AG09309 (cell line): ENCODE measurements around the gene DYNC2H1.
"Not testable (repeated sequence)": the region's sequence is repeated elsewhere in the genome, so short reads cannot be mapped to it uniquely, and the experiment has no call there.

Source experiments
- DNase-seq: peaks from one replicate; pipeline ENCODE4 v3.0.0-alpha.2; 2010; ENCODE audit warnings: low read depth
- H3K4me3 ChIP-seq: 2 replicates; pipeline ENCODE4 v1.5.1; 2011; ENCODE audit warnings: mild to moderate bottlenecking, low read depth, low read length, moderate library complexity; ENCODE audit not compliant: control insufficient read depth
- CTCF ChIP-seq: IDR thresholded peaks from 2 replicates; pipeline ENCODE4 v1.5.1; 2011; ENCODE audit warnings: mild to moderate bottlenecking, low read depth, low read length, inconsistent platforms; ENCODE audit not compliant: insufficient read depth, control insufficient read depth; ENCODE audit errors: missing control alignments

Gene DYNC2H1

GRCh38 chr11:103112364-103112763, 3.1 kb downstream of the DYNC2H1 start:
- H3K4me3 ChIP-seq, result no peak overlapping the region
- TF ChIP-seq CTCF, result no peak
- no peak for DNase-seq

GRCh38 chr11:103114836-103115235, 5.6 kb downstream of the DYNC2H1 start:
- TF ChIP-seq CTCF, result no peak
- no peak for DNase-seq
- H3K4me3 ChIP-seq, result no peak overlapping the region

- no peak for TF ChIP-seq CTCF
- no peak for DNase-seq
These were observed 16.2 kb downstream of the DYNC2H1 start for GRCh38 chr11:103125462-103125861.

GRCh38 chr11:103141986-103142385, 32.8 kb downstream of the DYNC2H1 start:
- not testable (repeated sequence) for DNase-seq

More at GRCh38 chr11:103125462-103125861, 16.2 kb downstream of the DYNC2H1 start:
- no peak overlapping the region for H3K4me3 ChIP-seq

GRCh38 chr11:103147627-103148026, 38.4 kb downstream of the DYNC2H1 start:
- no peak for TF ChIP-seq CTCF
- DNase-seq, result no peak
- no peak overlapping the region for H3K4me3 ChIP-seq

More at GRCh38 chr11:103141986-103142385, 32.8 kb downstream of the DYNC2H1 start:
- H3K4me3 ChIP-seq, result not testable (repeated sequence)

- DNase-seq, result no peak
- no peak for TF ChIP-seq CTCF
- H3K4me3 ChIP-seq, result no peak overlapping the region
These were observed 48.3 kb downstream of the DYNC2H1 start for GRCh38 chr11:103157542-103157941.

DNA sequence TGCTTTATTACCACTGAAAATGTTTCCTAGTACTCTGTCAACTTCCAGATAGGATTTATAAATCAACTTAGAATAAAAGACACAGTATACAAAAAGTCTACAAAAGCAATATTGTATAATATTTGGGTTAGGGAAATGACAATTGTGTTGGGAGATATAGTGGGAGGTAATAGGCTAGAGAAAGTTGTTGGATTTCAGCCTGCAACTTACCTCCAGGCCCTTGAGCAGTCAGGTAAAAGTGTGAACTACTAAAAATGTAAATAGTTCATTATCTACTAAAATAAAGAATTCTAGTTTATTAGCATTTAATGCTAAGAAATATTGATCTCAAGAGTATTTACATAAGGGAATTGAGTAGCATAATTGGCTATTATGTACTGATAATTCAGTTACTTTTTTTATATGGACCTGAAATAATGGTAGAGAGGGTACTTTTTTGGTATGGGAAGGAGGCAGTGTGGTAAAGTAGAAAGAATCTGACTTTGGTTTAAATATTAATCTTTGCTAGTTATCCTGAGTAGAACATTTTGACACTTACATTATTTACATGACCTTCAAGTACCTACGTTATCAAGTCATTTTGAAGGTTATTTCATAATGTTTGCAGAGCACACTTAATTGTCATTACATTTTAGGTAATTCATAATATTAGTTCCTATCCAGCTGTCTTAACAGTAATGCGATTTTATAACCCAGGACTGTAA, 55.0 kb downstream of the DYNC2H1 start:
- TF ChIP-seq CTCF, result no peak
- no peak for DNase-seq

More for the DNA sequence above, 55.0 kb downstream of the DYNC2H1 start:
- H3K4me3 ChIP-seq, result no peak overlapping the region
